Measurements from ENCODE around the gene TBC1D22A. TPM values are rescaled to one million over a fixed set of nuclear protein-coding genes. Genes with fewer than 3 reads are reported as not detected.

TBC1D22A gene
- total and polyA plus RNA-seq, 2 experiments from 2014 or later, result 9.6 to 13.3 TPM

GRCh38 chr22:46855681-46856080 lies 93.2 kb downstream of the TBC1D22A start:
- Mint-ChIP-seq H3K27me3 (ENCODE audit: insufficient read depth, low read depth, poor library complexity) (peaks cover 8% of the 10 kb centered on the region), H3K27ac (0 out of 2 replicates have a peak overlapping the region, but pooled peaks have one; percentile 21)

More at GRCh38 chr22:46855681-46856080, 93.2 kb downstream of the TBC1D22A start:
- no peaks in the 10 kb centered on the region for H3K4me1 ChIP-seq (ENCODE audit: insufficient read depth)
- no peaks in the 10 kb centered on the region for H3F3A ChIP-seq (replicated peaks; ENCODE audit: low read depth)
- 0 out of 2 replicates have a peak, but pooled peaks cover under 1% of the 10 kb centered on the region for H3K36me3 ChIP-seq (ENCODE audit: insufficient read depth)
- no peaks in the 10 kb centered on the region; the same call in 1 of the 2 replicates for H4K20me1 ChIP-seq (replicated peaks; ENCODE audit: insufficient read depth)
- ATAC-seq (no peak), DNase-seq (ENCODE audit: low spot score) (no peak)
- no peak overlapping the region for H3K27ac ChIP-seq (ENCODE audit: low read depth)
- peaks cover 7% of the 10 kb centered on the region for H3K79me2 ChIP-seq (replicated peaks; ENCODE audit: insufficient read depth)
- no peak overlapping the region for H3K4me3 Mint-ChIP-seq
- H2AFZ ChIP-seq, result no peak overlapping the region
- H3K9me2 ChIP-seq (ENCODE audit: insufficient read depth), result no peaks in the 10 kb centered on the region
- peaks cover 6% of the 10 kb centered on the region for H3K36me3 Mint-ChIP-seq (ENCODE audit: low read depth)
- no peak overlapping the region for H3K4me2 ChIP-seq
- no peaks in the 10 kb centered on the region; the same call in 1 of the 3 replicates for H3K9me3 Mint-ChIP-seq
- no peak overlapping the region for H3K4me3 ChIP-seq
- TF ChIP-seq CREB1 (CRISPR knock-in tag; IDR thresholded peaks at IDR 0.05; ENCODE audit: low read depth), result no peak
- no peak for TF ChIP-seq EZH2 (IDR thresholded peaks at IDR 0.05; ENCODE audit: low read depth, unreplicated experiment)
- TF ChIP-seq NANOG (IDR thresholded peaks at IDR 0.05; ENCODE audit: borderline replicate concordance), result no peak
- TF ChIP-seq EZH2phosphoT487 (IDR thresholded peaks at IDR 0.05; ENCODE audit: unreplicated experiment), result no peak
- no peak for TF ChIP-seq ZNF462 (CRISPR knock-in tag; IDR thresholded peaks at IDR 0.05)
- no peak for TF ChIP-seq ZNF114 (CRISPR knock-in tag; IDR thresholded peaks at IDR 0.05)
- no peaks in the 10 kb centered on the region for H3K27me3 ChIP-seq (ENCODE audit: insufficient read depth)
- peaks cover 24% of the 10 kb centered on the region for H3K4me1 Mint-ChIP-seq
